ENCODE data around the gene CLDN15. TPM values are rescaled to one million over a fixed set of nuclear protein-coding genes. Genes with fewer than 3 reads are reported as not detected.

The CLDN15 gene
- total RNA-seq, 1 experiment from 2014 or later, result 9.7 TPM

DNA sequence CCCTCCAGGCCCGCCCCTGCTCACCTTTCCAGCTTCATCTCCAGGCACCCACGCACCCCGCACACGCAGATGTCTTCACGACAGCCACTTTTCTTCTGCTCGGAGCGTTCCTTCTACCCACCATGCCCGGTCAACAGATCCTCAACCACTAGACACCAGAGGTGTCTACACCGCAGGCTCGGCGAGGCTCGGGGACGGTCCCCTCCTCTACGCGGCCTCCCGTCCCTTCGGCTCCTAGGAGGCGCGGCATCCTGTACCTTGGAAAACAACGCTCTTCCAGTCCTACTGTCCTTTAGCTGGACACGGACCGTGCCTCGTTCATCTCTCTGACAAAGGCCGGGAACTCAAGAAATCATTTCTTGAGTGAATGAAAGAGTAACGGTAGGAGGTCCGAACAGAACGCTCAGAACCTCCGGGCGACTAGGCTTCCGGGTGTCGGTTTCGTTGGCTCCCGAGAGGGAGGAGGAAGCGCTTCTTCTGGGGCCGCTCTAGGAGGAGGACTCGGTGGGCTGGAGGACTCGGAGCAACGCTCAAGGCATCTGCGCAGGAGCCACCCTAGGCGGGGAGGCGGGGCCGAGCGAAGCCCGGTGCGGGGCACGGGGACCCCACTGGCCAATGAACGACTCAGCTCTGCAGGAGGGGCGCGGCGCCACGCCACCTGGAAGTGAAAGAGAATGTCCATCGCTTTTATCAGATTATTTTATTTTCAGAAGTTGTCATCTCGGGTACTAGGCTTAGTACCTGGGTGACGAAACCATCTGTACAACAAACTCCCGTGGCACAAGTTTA, 14.5 kb upstream of the CLDN15 start:
- TF ChIP-seq, protein P1, sequence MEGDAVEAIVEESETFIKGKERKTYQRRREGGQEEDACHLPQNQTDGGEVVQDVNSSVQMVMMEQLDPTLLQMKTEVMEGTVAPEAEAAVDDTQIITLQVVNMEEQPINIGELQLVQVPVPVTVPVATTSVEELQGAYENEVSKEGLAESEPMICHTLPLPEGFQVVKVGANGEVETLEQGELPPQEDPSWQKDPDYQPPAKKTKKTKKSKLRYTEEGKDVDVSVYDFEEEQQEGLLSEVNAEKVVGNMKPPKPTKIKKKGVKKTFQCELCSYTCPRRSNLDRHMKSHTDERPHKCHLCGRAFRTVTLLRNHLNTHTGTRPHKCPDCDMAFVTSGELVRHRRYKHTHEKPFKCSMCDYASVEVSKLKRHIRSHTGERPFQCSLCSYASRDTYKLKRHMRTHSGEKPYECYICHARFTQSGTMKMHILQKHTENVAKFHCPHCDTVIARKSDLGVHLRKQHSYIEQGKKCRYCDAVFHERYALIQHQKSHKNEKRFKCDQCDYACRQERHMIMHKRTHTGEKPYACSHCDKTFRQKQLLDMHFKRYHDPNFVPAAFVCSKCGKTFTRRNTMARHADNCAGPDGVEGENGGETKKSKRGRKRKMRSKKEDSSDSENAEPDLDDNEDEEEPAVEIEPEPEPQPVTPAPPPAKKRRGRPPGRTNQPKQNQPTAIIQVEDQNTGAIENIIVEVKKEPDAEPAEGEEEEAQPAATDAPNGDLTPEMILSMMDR (conservative IDR thresholded peaks at IDR 0.05), result no peak
- Histone ChIP-seq H3K4me2 (ENCODE audit: insufficient read depth, insufficient read length, low read length) (peak overlapping the region; percentile 79), H4K20me1 (ENCODE audit: control insufficient read depth, insufficient read depth, insufficient read length) (no peaks in the 10 kb centered on the region), H4K5ac (ENCODE audit: insufficient read length, low read depth, low read length) (no peak overlapping the region), H3K4me1 (ENCODE audit: insufficient read depth, low read length) (peaks cover 3% of the 10 kb centered on the region; the same call in 1 of the 2 replicates), H3K27me3 (ENCODE audit: insufficient read depth, low read length) (no peaks in the 10 kb centered on the region), H3K9me3 (ENCODE audit: control insufficient read depth, low read depth, low read length) (no peaks in the 10 kb centered on the region), H3K23me2 (ENCODE audit: insufficient read length, low read depth, low read length, poor library complexity, severe bottlenecking) (peaks cover 9% of the 10 kb centered on the region), H2BK15ac (ENCODE audit: low read depth, low read length) (no peak overlapping the region), H3K79me2 (ENCODE audit: insufficient read depth, low read length) (peaks cover 10% of the 10 kb centered on the region; the same call in 1 of the 2 replicates), H2BK12ac (ENCODE audit: insufficient read length, low read depth, low read length) (no peak overlapping the region), H2BK5ac (ENCODE audit: insufficient read length, low read length) (no peak overlapping the region), H2BK120ac (ENCODE audit: low read depth, low read length, poor library complexity, severe bottlenecking) (no peak overlapping the region), H2AFZ (ENCODE audit: low read length) (peak overlapping the region; percentile 35), H3K18ac (ENCODE audit: insufficient read length, low read depth, low read length) (peak overlapping the region; percentile 8), H4K8ac (replicated peaks; ENCODE audit: insufficient read length, low read depth, low read length) (no peak overlapping the region), H3K9ac (ENCODE audit: extremely low read depth, insufficient read length, low read length) (peak overlapping the region; percentile 80), H3K14ac (ENCODE audit: insufficient read depth, low read length) (no peak overlapping the region; the same call in 1 of the 2 replicates), H3K56ac (ENCODE audit: insufficient read length, low read depth, low read length) (no peak overlapping the region), H3K23ac (ENCODE audit: insufficient read length, low read depth, low read length) (no peak overlapping the region), H3K4ac (ENCODE audit: low read depth, low read length) (no peak overlapping the region), H3K79me1 (ENCODE audit: insufficient read depth, low read depth, low read length, poor library complexity, severe bottlenecking) (peaks cover 8% of the 10 kb centered on the region), H3K27ac (ENCODE audit: insufficient read length, low read depth, low read length) (no peak overlapping the region), H4K91ac (ENCODE audit: insufficient read length, low read depth, low read length) (no peak overlapping the region), H2BK20ac (ENCODE audit: low read depth, low read length, poor library complexity, severe bottlenecking) (no peak overlapping the region), H2AK5ac (ENCODE audit: insufficient read length, low read length) (no peak overlapping the region), H3T11ph (ENCODE audit: low read length) (no peak overlapping the region)
- DNase-seq, result peak; percentile 99
- peaks cover 5 to 25% (median 23%) of the 10 kb centered on the region in 3 experiments for H3K36me3 Mint-ChIP-seq (ENCODE audit: insufficient read depth in 1 of 3, low read depth in 3 of 3)
- no CpG with 5 or more reads among the region's 55 CpGs for WGBS (ENCODE audit: extremely low coverage, insufficient read length, low lambda C conversion rate)
- H3K4me3 Mint-ChIP-seq, result peak overlapping the region; percentile 99
- H3K27me3 Mint-ChIP-seq (ENCODE audit: low read depth), result no peaks in the 10 kb centered on the region
- H3K4me1 Mint-ChIP-seq, result peaks cover 9 to 17% of the 10 kb centered on the region in 2 experiments
- H3K9me3 Mint-ChIP-seq, result no peaks in the 10 kb centered on the region
- H3K27ac Mint-ChIP-seq, result peak overlapping the region; percentile 92 to 98 (median 97)

All from H9 (cell line).